ENCODE measurements around the gene PKN1.

GRCh38 chr19:14433554-14434501 is 722 bp downstream of the PKN1 start:
- no peak for TF ChIP-seq CTCF (IDR thresholded peaks at IDR 0.05; ENCODE audit: low read depth, low read length, missing input control)
- TF ChIP-seq TAF1 (conservative IDR thresholded peaks at IDR 0.05) = no peak
- no peak for TF ChIP-seq MAX (IDR thresholded peaks at IDR 0.05)
- no peak for TF ChIP-seq SP1 (IDR thresholded peaks at IDR 0.05)
- TF ChIP-seq ZBTB33 (IDR thresholded peaks at IDR 0.05) = no peak
- no peak for TF ChIP-seq JUND (IDR thresholded peaks at IDR 0.05)
- TF ChIP-seq NR2F2 (IDR thresholded peaks at IDR 0.05) = no peak
- no peak for TF ChIP-seq ATF3 (IDR thresholded peaks at IDR 0.05)

Measured in liver (tissue), 3 donors.